Mesothelial cell of epicardium (in vitro differentiated cells): ENCODE data around the gene ADGRG7. TPM values are rescaled to one million over a fixed set of nuclear protein-coding genes. Genes with fewer than 3 reads are reported as not detected.
"Not testable (repeated sequence)": the region's sequence is repeated elsewhere in the genome, so short reads cannot be mapped to it uniquely, and the experiment has no call there.

ENCODE experiments used
- DNase-seq, 2 experiments: peaks; one replicate each; pipeline ENCODE4 v3.0.0; 2021; ENCODE audit warnings: low spot score in 2 of 2; ENCODE audit not compliant: unreplicated experiment in 2 of 2
- H3K27ac Mint-ChIP-seq: 2 replicates; pipeline ENCODE4 v1.8.0; 2021; ENCODE audit warnings: mixed read lengths
- H3K27me3 Mint-ChIP-seq: 2 replicates; pipeline ENCODE4 v1.8.0; 2021; ENCODE audit warnings: low read depth, mixed read lengths
- H3K36me3 Mint-ChIP-seq: 2 replicates; pipeline ENCODE4 v1.8.0; 2021; ENCODE audit warnings: mixed read lengths
- H3K4me1 Mint-ChIP-seq: 2 replicates; pipeline ENCODE4 v1.8.0; 2021; ENCODE audit warnings: mixed read lengths
- H3K4me3 Mint-ChIP-seq: 2 replicates; pipeline ENCODE4 v1.8.0; 2021; ENCODE audit warnings: mild to moderate bottlenecking, moderate library complexity, mixed read lengths
- H3K9me3 Mint-ChIP-seq: 2 replicates; pipeline ENCODE4 v1.8.0; 2021; ENCODE audit warnings: mixed read lengths
- total RNA-seq: library from RNA; stranded (reverse); gene quantifications from 3 replicates; pipeline ENCODE4 v1.2.1, GENCODE V29; 2021
- TF ChIP-seq, protein P1 (sequence below): fragments of 200-600 bp; sonication (generic); IDR thresholded peaks from one replicate; pipeline ENCODE4 v1.5.0; 2021; ENCODE audit warnings: antibody characterized with exemption; ENCODE audit not compliant: unreplicated experiment

The ADGRG7 gene
- total RNA-seq, 1 donor from 2014 or later, result not detected

DNA sequence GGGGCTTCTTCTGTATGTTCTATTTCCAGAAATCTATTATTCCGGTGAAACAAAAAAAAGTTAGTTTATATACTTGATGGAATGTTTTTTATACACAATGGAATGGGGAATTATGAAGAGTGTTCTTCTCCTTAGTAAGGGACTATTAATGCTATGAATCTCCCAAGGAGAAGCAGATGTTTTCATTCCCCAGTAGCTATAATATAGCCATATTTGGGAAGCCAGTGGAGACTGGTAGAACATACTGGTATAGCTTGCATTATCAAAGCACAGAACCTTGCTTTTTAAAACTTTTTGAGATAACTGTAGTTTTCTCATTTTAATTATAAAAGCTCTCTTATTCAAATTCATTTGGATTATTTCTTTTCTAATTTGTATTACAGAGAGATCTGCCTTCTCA is 38.3 kb downstream of the ADGRG7 start:
- TF ChIP-seq, protein P1, sequence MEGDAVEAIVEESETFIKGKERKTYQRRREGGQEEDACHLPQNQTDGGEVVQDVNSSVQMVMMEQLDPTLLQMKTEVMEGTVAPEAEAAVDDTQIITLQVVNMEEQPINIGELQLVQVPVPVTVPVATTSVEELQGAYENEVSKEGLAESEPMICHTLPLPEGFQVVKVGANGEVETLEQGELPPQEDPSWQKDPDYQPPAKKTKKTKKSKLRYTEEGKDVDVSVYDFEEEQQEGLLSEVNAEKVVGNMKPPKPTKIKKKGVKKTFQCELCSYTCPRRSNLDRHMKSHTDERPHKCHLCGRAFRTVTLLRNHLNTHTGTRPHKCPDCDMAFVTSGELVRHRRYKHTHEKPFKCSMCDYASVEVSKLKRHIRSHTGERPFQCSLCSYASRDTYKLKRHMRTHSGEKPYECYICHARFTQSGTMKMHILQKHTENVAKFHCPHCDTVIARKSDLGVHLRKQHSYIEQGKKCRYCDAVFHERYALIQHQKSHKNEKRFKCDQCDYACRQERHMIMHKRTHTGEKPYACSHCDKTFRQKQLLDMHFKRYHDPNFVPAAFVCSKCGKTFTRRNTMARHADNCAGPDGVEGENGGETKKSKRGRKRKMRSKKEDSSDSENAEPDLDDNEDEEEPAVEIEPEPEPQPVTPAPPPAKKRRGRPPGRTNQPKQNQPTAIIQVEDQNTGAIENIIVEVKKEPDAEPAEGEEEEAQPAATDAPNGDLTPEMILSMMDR, result no peak
- no peak overlapping the region for H3K27ac Mint-ChIP-seq

DNA sequence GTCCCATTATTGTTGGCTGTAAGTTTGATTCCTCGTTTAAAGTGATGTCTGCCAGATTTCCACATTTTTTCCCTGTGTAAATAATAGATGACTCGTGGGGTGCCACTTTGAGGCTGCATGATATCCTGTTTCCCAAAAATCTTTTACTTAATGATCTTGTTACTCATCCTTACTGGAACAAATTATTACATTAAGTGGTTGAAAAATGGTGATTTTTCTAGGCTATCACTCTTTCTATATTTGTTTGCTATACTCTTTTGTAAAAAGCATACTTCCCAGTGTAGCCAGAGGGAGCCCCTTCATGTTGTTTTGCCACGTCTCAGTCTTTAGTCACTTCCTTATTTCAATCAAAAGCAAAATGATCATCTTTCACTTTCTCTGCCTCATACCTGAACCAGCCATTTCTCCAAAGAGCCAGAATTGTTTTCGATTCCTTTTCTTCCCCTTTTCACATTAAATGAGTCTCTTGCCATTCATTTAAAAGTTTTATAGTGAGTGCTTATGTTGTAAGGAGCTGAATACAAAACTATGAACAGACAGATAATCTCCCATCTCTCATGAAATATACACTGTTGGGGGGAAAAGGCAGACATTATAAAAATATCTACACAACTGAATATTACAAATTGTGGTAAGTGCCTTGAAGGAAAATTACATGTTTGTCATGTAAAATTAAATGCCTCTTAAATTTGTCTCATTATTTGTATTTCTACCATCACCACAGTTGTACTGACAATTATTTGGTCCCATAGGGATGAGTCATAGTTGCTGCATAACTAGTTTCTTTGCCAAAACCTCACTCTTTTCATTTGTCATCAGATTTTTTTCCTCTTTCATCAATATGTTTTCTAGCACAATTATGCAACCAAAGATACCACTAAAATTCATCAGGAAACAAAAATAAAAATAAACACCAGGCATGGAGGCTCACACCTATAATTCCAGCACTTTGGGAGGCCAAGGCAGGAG is 41.5 kb downstream of the ADGRG7 start:
- Mint-ChIP-seq H3K27ac (peak overlapping the region; percentile 16), H3K4me3 (no peak overlapping the region), H3K4me1 (peaks cover 8% of the 10 kb centered on the region), H3K27me3 (no peaks in the 10 kb centered on the region), H3K9me3 (no peaks in the 10 kb centered on the region), H3K36me3 (no peaks in the 10 kb centered on the region)
- DNase-seq, result no peak
- TF ChIP-seq, protein P1, result no peak

More for the DNA sequence above, 38.3 kb downstream of the ADGRG7 start:
- no peak overlapping the region for H3K4me3 Mint-ChIP-seq
- H3K27me3 Mint-ChIP-seq, result no peaks in the 10 kb centered on the region
- H3K36me3 Mint-ChIP-seq, result no peaks in the 10 kb centered on the region
- H3K9me3 Mint-ChIP-seq, result no peaks in the 10 kb centered on the region
- no peak for DNase-seq
- H3K4me1 Mint-ChIP-seq, result peaks cover 16% of the 10 kb centered on the region

GRCh38 chr3:100653604-100654294 is 44.3 kb downstream of the ADGRG7 start:
- TF ChIP-seq, protein P1, result no peak
- no peaks in the 10 kb centered on the region for H3K36me3 Mint-ChIP-seq
- no peaks in the 10 kb centered on the region for H3K9me3 Mint-ChIP-seq
- H3K4me3 Mint-ChIP-seq, result no peak overlapping the region
- no peak overlapping the region for H3K27ac Mint-ChIP-seq
- H3K4me1 Mint-ChIP-seq, result peaks cover 8% of the 10 kb centered on the region
- DNase-seq, result no peak
- no peaks in the 10 kb centered on the region for H3K27me3 Mint-ChIP-seq

DNA sequence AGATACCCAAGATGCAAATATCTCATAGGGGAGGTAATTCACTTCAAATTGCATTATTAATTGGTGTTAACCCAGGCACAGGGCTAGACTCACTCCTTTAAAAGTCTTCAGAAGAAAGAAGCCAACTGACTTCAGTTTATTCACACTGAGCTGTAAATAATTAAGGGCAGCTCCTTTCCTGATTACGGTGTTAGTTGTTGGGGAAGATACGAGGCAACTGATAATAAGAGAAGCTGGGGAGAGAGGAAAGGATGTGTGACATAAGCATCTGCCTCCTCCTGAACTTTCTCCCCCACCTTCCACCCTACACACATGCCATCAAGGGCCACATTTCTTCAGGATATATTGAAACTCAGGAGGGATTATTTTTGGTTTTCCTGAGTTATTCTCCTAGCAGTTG is 47.5 kb downstream of the ADGRG7 start:
- Mint-ChIP-seq H3K27ac (no peak overlapping the region), H3K4me1 (peaks cover 4% of the 10 kb centered on the region), H3K27me3 (no peaks in the 10 kb centered on the region), H3K4me3 (no peak overlapping the region), H3K36me3 (no peaks in the 10 kb centered on the region), H3K9me3 (no peaks in the 10 kb centered on the region)
- TF ChIP-seq, protein P1, result no peak
- no peak for DNase-seq

- H3K9me3 Mint-ChIP-seq, DNase-seq, H3K36me3 Mint-ChIP-seq, H3K27me3 Mint-ChIP-seq, H3K4me3 Mint-ChIP-seq: not testable (repeated sequence)
- Mint-ChIP-seq H3K27ac (peak overlapping the region; percentile 91), H3K4me1 (peaks cover 40% of the 10 kb centered on the region)
These were observed 51.9 kb downstream of the ADGRG7 start for GRCh38 chr3:100661294-100661693.
